CD4-positive, alpha-beta T cell (primary cell): Measurements from ENCODE around the gene TMEM164. TPM values are rescaled to one million over a fixed set of nuclear protein-coding genes. Genes with fewer than 3 reads are reported as not detected.

Source experiments
- ATAC-seq: fragments of 200-7000 bp; cut with Tn5 transposase; one replicate; pipeline ENCODE4 v1.10.0; 2022; ENCODE audit warnings: mild to moderate bottlenecking; ENCODE audit not compliant: poor library complexity
- CTCF ChIA-PET: fragments of 350-600 bp; sonication (Branson Sonifier 250); formaldehyde crosslinking; loops from one replicate; lab custom pipeline; 2021; ENCODE audit warnings: antibody characterized with exemption, inconsistent platforms; lab: Charles Lee
- POLR2A ChIA-PET: fragments of 350-600 bp; sonication (Branson Sonifier 250); formaldehyde crosslinking; loops from one replicate; lab custom pipeline; 2021; ENCODE audit warnings: antibody characterized with exemption, inconsistent platforms; lab: Charles Lee
- DNase-seq, 14 experiments: peaks; one replicate each; pipeline ENCODE4 v3.0.0-alpha.2; 2013 to 2020; ENCODE audit warnings: mixed read lengths in 2 of 14
- H3K27ac ChIP-seq, 2 donors: one replicate each; pipeline versions ENCODE4 v1.5.1 to v1.7.0; 2013; ENCODE audit warnings: low read length in 2 of 2, low read depth in 1 of 2, mild to moderate bottlenecking in 1 of 2
- H3K27me3 ChIP-seq, 2 experiments: 1 replicate in 1 of 2; 2 replicates in 1 of 2; pipeline versions ENCODE4 v1.6.1 to v1.7.0; 2013; ENCODE audit warnings: low read length in 2 of 2, control low read depth in 1 of 2, mild to moderate bottlenecking in 1 of 2, moderate library complexity in 1 of 2; ENCODE audit not compliant: insufficient read depth in 2 of 2, control insufficient read depth in 1 of 2
- H3K36me3 ChIP-seq: one replicate; pipeline ENCODE4 v1.6.1; 2013; ENCODE audit warnings: low read length, control low read depth; ENCODE audit not compliant: insufficient read depth
- H3K4me1 ChIP-seq: one replicate; pipeline ENCODE4 v1.6.1; 2013; ENCODE audit warnings: low read length, control low read depth; ENCODE audit not compliant: insufficient read depth
- H3K4me3 ChIP-seq: one replicate; pipeline ENCODE4 v1.5.1; 2013; ENCODE audit warnings: mild to moderate bottlenecking, low read length, moderate library complexity
- H3K9me3 ChIP-seq, 2 experiments: 1 replicate in 1 of 2; 2 replicates in 1 of 2; pipeline versions ENCODE4 v1.6.1 to v1.7.0; 2013; ENCODE audit warnings: low read length in 2 of 2, mild to moderate bottlenecking in 2 of 2, control low read depth in 1 of 2, moderate library complexity in 1 of 2; ENCODE audit not compliant: control insufficient read depth in 1 of 2, insufficient read depth in 1 of 2
- H3K27ac Mint-ChIP-seq: one replicate; pipeline ENCODE4 v1.8.0; 2020; ENCODE audit warnings: mixed read lengths
- H3K27me3 Mint-ChIP-seq: one replicate; pipeline ENCODE4 v1.8.0; 2021; ENCODE audit warnings: mixed read lengths
- H3K36me3 Mint-ChIP-seq: one replicate; pipeline ENCODE4 v1.8.0; 2021; ENCODE audit warnings: low read depth, mixed read lengths
- H3K4me1 Mint-ChIP-seq: one replicate; pipeline ENCODE4 v1.8.0; 2021; ENCODE audit warnings: low read depth, mixed read lengths
- H3K4me3 Mint-ChIP-seq: one replicate; pipeline ENCODE4 v1.8.0; 2020; ENCODE audit warnings: mild to moderate bottlenecking, mixed read lengths
- H3K9me3 Mint-ChIP-seq: one replicate; pipeline ENCODE4 v1.8.0; 2020; ENCODE audit warnings: mixed read lengths
- CTCF ChIP-seq: fragments of 200-600 bp; IDR thresholded peaks from one replicate; pipeline ENCODE4 v1.8.0; 2022; ENCODE audit warnings: antibody characterized with exemption, mild to moderate bottlenecking
- intact Hi-C, 2 experiments: fragments of 100-400 bp; cut with DNase I in 1 of 2; cut with micrococcal nuclease in 1 of 2; formaldehyde crosslinking; loops; one replicate each; pipeline versions ENCODE4 v1.15.1 to v1.9.0; 2023 to 2025; cut with DNase I, micrococcal nuclease
- total RNA-seq, 174 experiments: library from RNA in 2 of 174; stranded (reverse) in 2 of 174; gene quantifications; one replicate each; pipeline ENCODE4 v1.2.3 and lab custom pipeline; 2021 to 2026

TMEM164 gene
- total RNA-seq, 2 experiments from 2014 or later = 11.1 to 13.4 TPM

DNA sequence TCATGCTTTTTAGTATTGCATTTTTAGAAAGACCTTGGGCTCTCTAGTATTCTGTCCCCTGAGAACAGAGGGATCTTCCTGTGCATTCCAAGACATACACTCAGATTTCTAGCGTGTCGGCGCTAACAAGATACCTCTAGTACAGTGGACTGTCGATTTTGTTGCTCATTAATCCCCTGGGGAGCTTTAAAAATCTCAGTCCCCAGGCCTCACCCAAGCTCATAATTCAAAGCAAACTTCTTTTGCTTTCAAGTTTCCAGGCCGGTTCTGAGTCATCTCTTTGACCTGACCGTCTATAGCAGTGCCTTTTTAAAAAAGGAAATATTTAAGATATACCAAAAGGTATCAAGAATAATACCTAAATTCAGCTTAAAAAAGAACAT is 178.0 kb downstream of the TMEM164 start:
- no peaks in the 10 kb centered on the region for H3K36me3 ChIP-seq
- ChIA-PET CTCF (interaction anchor here (1.2 kb wide), 1 partner anchor 13 kb away, joined by 3 read pairs; no protein-coding TSS in a partner anchor), POLR2A (no interaction called here)

GRCh38 chrX:110181459-110182137 is 178.7 kb downstream of the TMEM164 start:
- Mint-ChIP-seq H3K36me3 (peaks cover 26% of the 10 kb centered on the region), H3K9me3 (peaks cover 1% of the 10 kb centered on the region), H3K27ac (no peak overlapping the region), H3K4me3 (no peak overlapping the region), H3K27me3 (no peaks in the 10 kb centered on the region), H3K4me1 (peaks cover 13% of the 10 kb centered on the region)
- intact Hi-C loops = no loop called here
- POLR2A ChIA-PET = no interaction called here
- CTCF ChIA-PET = no interaction called here
- DNase-seq (no peak), ATAC-seq (no peak)
- no peaks in the 10 kb centered on the region for H3K9me3 ChIP-seq
- no peak overlapping the region for H3K27ac ChIP-seq
- H3K4me1 ChIP-seq = peaks cover 6% of the 10 kb centered on the region
- H3K36me3 ChIP-seq = no peaks in the 10 kb centered on the region
- no peak overlapping the region for H3K4me3 ChIP-seq
- no peaks in the 10 kb centered on the region for H3K27me3 ChIP-seq
- TF ChIP-seq CTCF = no peak

More for the DNA sequence above, 178.0 kb downstream of the TMEM164 start:
- peaks cover 1% of the 10 kb centered on the region for H3K9me3 Mint-ChIP-seq
- Histone ChIP-seq H3K9me3 (no peaks in the 10 kb centered on the region), H3K27me3 (no peaks in the 10 kb centered on the region), H3K4me3 (no peak overlapping the region), H3K27ac (no peak overlapping the region), H3K4me1 (peaks cover 6% of the 10 kb centered on the region)
- peaks cover 26% of the 10 kb centered on the region for H3K36me3 Mint-ChIP-seq
- H3K4me3 Mint-ChIP-seq = no peak overlapping the region
- intact Hi-C loops = no loop called here
- no peak overlapping the region for H3K27ac Mint-ChIP-seq
- no peak for DNase-seq
- TF ChIP-seq CTCF = no peak
- ATAC-seq = no peak
- peaks cover 13% of the 10 kb centered on the region for H3K4me1 Mint-ChIP-seq
- no peaks in the 10 kb centered on the region for H3K27me3 Mint-ChIP-seq

DNA sequence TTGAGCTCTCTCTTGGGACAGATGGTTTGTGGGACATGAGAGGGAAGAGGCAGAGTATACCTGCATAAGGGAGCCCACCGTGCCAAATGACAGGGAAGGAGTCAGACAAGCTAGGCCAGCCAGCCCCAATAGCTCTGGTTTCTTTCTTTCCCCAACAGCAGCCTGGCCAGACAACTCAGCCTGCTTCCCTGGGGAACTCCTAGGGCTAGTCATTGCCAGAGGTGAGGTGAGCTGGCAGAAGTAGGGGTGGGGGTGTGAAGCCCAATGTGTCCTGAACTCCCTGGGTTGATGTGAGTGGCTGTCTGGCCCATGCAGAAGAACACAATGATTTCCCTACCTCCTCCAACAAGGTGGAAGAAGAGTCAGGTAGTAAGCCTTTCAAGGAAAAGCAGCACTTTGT is 179.4 kb downstream of the TMEM164 start:
- ChIA-PET POLR2A (no interaction called here), CTCF (no interaction called here)
- no peaks in the 10 kb centered on the region for H3K27me3 ChIP-seq
- no peak for TF ChIP-seq CTCF
- no peak overlapping the region for H3K27ac ChIP-seq
- ATAC-seq (no peak), DNase-seq (no peak)
- no peak overlapping the region for H3K4me3 ChIP-seq
- no peak overlapping the region for H3K4me3 Mint-ChIP-seq
- no peaks in the 10 kb centered on the region for H3K9me3 ChIP-seq
- H3K4me1 Mint-ChIP-seq = peaks cover 13% of the 10 kb centered on the region
- H3K27ac Mint-ChIP-seq = no peak overlapping the region
- intact Hi-C loops = no loop called here
- no peaks in the 10 kb centered on the region for H3K36me3 ChIP-seq
- H3K27me3 Mint-ChIP-seq = no peaks in the 10 kb centered on the region
- H3K36me3 Mint-ChIP-seq = peaks cover 26% of the 10 kb centered on the region
- peaks cover 1% of the 10 kb centered on the region for H3K9me3 Mint-ChIP-seq
- peaks cover 6% of the 10 kb centered on the region for H3K4me1 ChIP-seq
